Lower leg skin (tissue), 3 donors: ENCODE data around the gene MAPK13.

Source experiments
- POLR2A ChIP-seq, 2 donors: fragments of 450-650 bp; IDR thresholded peaks; one replicate each; pipeline ENCODE4 v1.6.1; 2016 to 2017; ENCODE audit warnings: antibody characterized with exemption in 2 of 2, mild to moderate bottlenecking in 1 of 2, moderate library complexity in 1 of 2
- TF ChIP-seq, protein P1 (sequence below), 3 donors: fragments of 450-650 bp; IDR thresholded peaks; one replicate each; pipeline ENCODE4 v1.5.1; 2016; ENCODE audit warnings: antibody characterized with exemption in 3 of 3, mild to moderate bottlenecking in 3 of 3, moderate library complexity in 2 of 3

DNA sequence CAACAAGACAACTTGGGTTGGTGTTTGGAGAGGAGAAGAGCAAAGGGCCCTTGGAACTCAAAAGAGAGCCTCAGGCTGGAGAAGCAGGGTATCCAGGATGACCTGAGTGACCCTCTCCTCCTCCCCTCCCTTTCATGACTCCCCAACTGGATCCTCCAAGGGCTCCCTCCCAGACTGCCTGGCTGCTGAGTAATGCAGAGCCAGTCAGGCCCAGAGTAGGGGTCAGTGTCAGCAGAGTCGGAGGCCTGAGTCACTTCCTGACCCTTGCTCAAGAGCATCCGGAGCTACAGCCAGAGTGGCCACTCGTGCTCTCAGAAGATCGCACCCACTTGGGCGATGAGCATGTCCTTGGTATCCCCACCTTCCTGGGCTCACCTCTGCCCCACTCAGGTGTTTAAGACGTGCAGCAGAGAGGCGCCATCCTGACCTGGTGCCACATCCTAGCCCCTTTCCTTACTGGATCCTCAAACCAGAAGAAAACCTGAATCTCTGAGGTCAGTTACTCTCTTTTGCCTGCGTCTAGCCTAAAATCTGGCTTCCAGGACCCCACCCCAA lies 2.8 kb upstream of the MAPK13 start:
- TF ChIP-seq, protein P1, sequence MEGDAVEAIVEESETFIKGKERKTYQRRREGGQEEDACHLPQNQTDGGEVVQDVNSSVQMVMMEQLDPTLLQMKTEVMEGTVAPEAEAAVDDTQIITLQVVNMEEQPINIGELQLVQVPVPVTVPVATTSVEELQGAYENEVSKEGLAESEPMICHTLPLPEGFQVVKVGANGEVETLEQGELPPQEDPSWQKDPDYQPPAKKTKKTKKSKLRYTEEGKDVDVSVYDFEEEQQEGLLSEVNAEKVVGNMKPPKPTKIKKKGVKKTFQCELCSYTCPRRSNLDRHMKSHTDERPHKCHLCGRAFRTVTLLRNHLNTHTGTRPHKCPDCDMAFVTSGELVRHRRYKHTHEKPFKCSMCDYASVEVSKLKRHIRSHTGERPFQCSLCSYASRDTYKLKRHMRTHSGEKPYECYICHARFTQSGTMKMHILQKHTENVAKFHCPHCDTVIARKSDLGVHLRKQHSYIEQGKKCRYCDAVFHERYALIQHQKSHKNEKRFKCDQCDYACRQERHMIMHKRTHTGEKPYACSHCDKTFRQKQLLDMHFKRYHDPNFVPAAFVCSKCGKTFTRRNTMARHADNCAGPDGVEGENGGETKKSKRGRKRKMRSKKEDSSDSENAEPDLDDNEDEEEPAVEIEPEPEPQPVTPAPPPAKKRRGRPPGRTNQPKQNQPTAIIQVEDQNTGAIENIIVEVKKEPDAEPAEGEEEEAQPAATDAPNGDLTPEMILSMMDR (IDR thresholded peaks at IDR 0.05), result no peak
- no peak for TF ChIP-seq POLR2A (IDR thresholded peaks at IDR 0.05)
